HEK293 (cell line): ENCODE measurements around the gene PALM.
"Not testable (repeated sequence)": the region's sequence is repeated elsewhere in the genome, so short reads cannot be mapped to it uniquely, and the experiment has no call there.

Experiments used
- CTCF ChIA-PET: fragments of 350-600 bp; formaldehyde crosslinking; extraction: SDS; loops from one replicate; lab custom pipeline; 2021; ENCODE audit warnings: antibody characterized with exemption; lab: Yijun Ruan, JAX
- POLR2A ChIA-PET: fragments of 300-600 bp; formaldehyde crosslinking; extraction: SDS; loops from one replicate; lab custom pipeline; 2020; ENCODE audit warnings: antibody characterized with exemption, inconsistent platforms; lab: Yijun Ruan, JAX
- H3K27ac ChIP-seq: fragments of 200-500 bp; sonication (Bioruptor generic); 2 replicates; pipeline ENCODE4 v1.5.1; 2014; ENCODE audit warnings: low read depth, low read length, control low read depth, inconsistent platforms; ENCODE audit errors: extremely low read depth
- H3K36me3 ChIP-seq, 2 experiments: fragments of 200-500 bp in 1 of 2; sonication (Bioruptor generic) in 1 of 2; 1 replicate in 1 of 2; 2 replicates in 1 of 2; pipeline ENCODE4 v1.5.1; 2014 to 2017; ENCODE audit warnings: inconsistent platforms in 2 of 2, low read length in 2 of 2; ENCODE audit not compliant: control insufficient read depth in 2 of 2, insufficient read depth in 1 of 2
- H3K4me1 ChIP-seq: fragments of 200-500 bp; sonication (Bioruptor generic); 2 replicates; pipeline ENCODE4 v1.5.1; 2014; ENCODE audit warnings: mild to moderate bottlenecking, low read length, inconsistent platforms; ENCODE audit not compliant: control insufficient read depth, insufficient read depth
- H3K4me3 ChIP-seq: 2 replicates; pipeline ENCODE4 v1.5.1; 2011; ENCODE audit warnings: low read depth, mild to moderate bottlenecking, control low read depth, low read length, moderate library complexity
- H3K9me3 ChIP-seq: fragments of 200-500 bp; sonication (Bioruptor generic); 2 replicates; pipeline ENCODE4 v1.5.1; 2014; ENCODE audit warnings: low read depth, low read length, inconsistent platforms; ENCODE audit not compliant: control insufficient read depth, insufficient read depth
- KLF1 ChIP-seq: fragments of 450-650 bp; formaldehyde crosslinking; IDR thresholded peaks from 2 replicates; pipeline ENCODE4 v1.5.1; 2016; ENCODE audit warnings: missing biosample characterization, missing genetic modification characterization
- KLF7 ChIP-seq: fragments of 450-650 bp; formaldehyde crosslinking; IDR thresholded peaks from 2 replicates; pipeline ENCODE4 v1.5.1; 2016; ENCODE audit warnings: missing biosample characterization, missing genetic modification characterization, borderline replicate concordance
- PATZ1 ChIP-seq: fragments of 450-650 bp; formaldehyde crosslinking; IDR thresholded peaks from 2 replicates; pipeline ENCODE4 v1.5.1; 2016; ENCODE audit warnings: missing biosample characterization, missing genetic modification characterization
- YY1 ChIP-seq: fragments of 450-650 bp; formaldehyde crosslinking; IDR thresholded peaks from 2 replicates; pipeline ENCODE4 v1.5.1; 2018; ENCODE audit warnings: missing biosample characterization, missing genetic modification characterization
- ZNF155 ChIP-seq: fragments of 450-650 bp; formaldehyde crosslinking; IDR thresholded peaks from 2 replicates; pipeline ENCODE4 v1.5.1; 2016; ENCODE audit warnings: missing biosample characterization, missing genetic modification characterization
- ZNF202 ChIP-seq: fragments of 450-650 bp; formaldehyde crosslinking; IDR thresholded peaks from 2 replicates; pipeline ENCODE4 v1.5.1; 2016; ENCODE audit warnings: missing biosample characterization, missing genetic modification characterization, borderline replicate concordance
- ZNF24 ChIP-seq: fragments of 450-650 bp; formaldehyde crosslinking; IDR thresholded peaks from 2 replicates; pipeline ENCODE4 v1.5.1; 2016; ENCODE audit warnings: missing biosample characterization, missing genetic modification characterization
- ZNF514 ChIP-seq: fragments of 450-650 bp; formaldehyde crosslinking; IDR thresholded peaks from 2 replicates; pipeline ENCODE4 v1.5.1; 2016; ENCODE audit warnings: missing biosample characterization, missing genetic modification characterization
- ZNF580 ChIP-seq: fragments of 450-650 bp; formaldehyde crosslinking; IDR thresholded peaks from 2 replicates; pipeline ENCODE4 v1.5.1; 2016; ENCODE audit warnings: missing biosample characterization, missing genetic modification characterization
- ZNF654 ChIP-seq: fragments of 450-650 bp; formaldehyde crosslinking; IDR thresholded peaks from 2 replicates; pipeline ENCODE4 v1.5.1; 2016; ENCODE audit warnings: low read depth, missing biosample characterization, missing genetic modification characterization
- ZNF704 ChIP-seq: fragments of 450-650 bp; formaldehyde crosslinking; IDR thresholded peaks from 2 replicates; pipeline ENCODE4 v1.5.1; 2016; ENCODE audit warnings: missing biosample characterization, missing genetic modification characterization
- ZSCAN18 ChIP-seq: fragments of 450-650 bp; formaldehyde crosslinking; IDR thresholded peaks from 2 replicates; pipeline ENCODE4 v1.5.1; 2016; ENCODE audit warnings: missing biosample characterization, missing genetic modification characterization

PALM gene

GRCh38 chr19:695352-695949 is 13.3 kb upstream of the PALM start, which contains the start of gene PRSS57:
Gene PRSS57 (minus strand): TSS chr19:695452. CDS start chr19:695430, 22 bp downstream.
- TF ChIP-seq ZNF580, result no peak
- TF ChIP-seq ZNF704 (tag by site-specific recombination), result no peak
- TF ChIP-seq ZNF514 (tag by site-specific recombination), result no peak
- TF ChIP-seq KLF7 (tag by site-specific recombination), result no peak
- no peak for TF ChIP-seq ZNF654 (tag by site-specific recombination)
- no peak for TF ChIP-seq ZSCAN18 (tag by site-specific recombination)
- no peak for TF ChIP-seq PATZ1 (tag by site-specific recombination)
- TF ChIP-seq ZNF202 (tag by site-specific recombination), result no peak
- no peak for TF ChIP-seq ZNF155
- TF ChIP-seq ZNF24 (tag by site-specific recombination), result no peak
- no peak for TF ChIP-seq YY1 (tag by site-specific recombination)
- TF ChIP-seq, all 188 proteins: peak for 0
- ChIA-PET CTCF (interaction anchor here (1.0 kb wide), 1 partner anchor 326 kb away, joined by 3 read pairs; no protein-coding TSS in a partner anchor), POLR2A (no interaction called here)
- Histone ChIP-seq H3K4me1 (no peaks in the 10 kb centered on the region), H3K36me3 (no peaks in the 10 kb centered on the region), H3K9me3 (no peaks in the 10 kb centered on the region), H3K27ac (no peak within 1 kb of the TSS), H3K4me3 (no peak within 1 kb of the TSS)

- H3K27ac ChIP-seq, H3K36me3 ChIP-seq, H3K4me3 ChIP-seq, H3K4me1 ChIP-seq, H3K9me3 ChIP-seq: not testable (repeated sequence)
- ChIA-PET CTCF (interaction anchor here (0.7 to 1.1 kb wide), 3 partner anchors 9 to 114 kb away, joined by 3 read pairs; no protein-coding TSS in a partner anchor), POLR2A (interaction anchor here (0.8 to 1.6 kb wide), 2 partner anchors 9 to 18 kb away, joined by 5 to 10 read pairs; no protein-coding TSS in a partner anchor)
Observed at GRCh38 chr19:698529-698928, 10.2 kb upstream of the PALM start.

GRCh38 chr19:699885-700284 is 8.8 kb upstream of the PALM start:
- not testable (repeated sequence) for H3K4me1 ChIP-seq, H3K9me3 ChIP-seq, H3K4me3 ChIP-seq, H3K27ac ChIP-seq, H3K36me3 ChIP-seq
- POLR2A ChIA-PET, result interaction anchor here (0.6 to 1.6 kb wide), 2 partner anchors 12 to 19 kb away, joined by 3 to 5 read pairs; no protein-coding TSS in a partner anchor
- CTCF ChIA-PET, result interaction anchor here (0.6 to 1.0 kb wide), 2 partner anchors 8 to 9 kb away, joined by 3 to 7 read pairs; no protein-coding TSS in a partner anchor
- peak; percentile 36; the same call in 1 of the 2 replicates for TF ChIP-seq KLF1 (tag by site-specific recombination)
